ENCODE data around the gene DOC2A. TPM values are rescaled to one million over a fixed set of nuclear protein-coding genes. Genes with fewer than 3 reads are reported as not detected.
A peak's percentile ranks its signal among the peaks of the same experiment; 100 is the strongest.

The DOC2A gene
- total and polyA plus RNA-seq, 9 of the 15 experiments (the other 6 are each of a cell fraction or from before 2014, with no cell fraction given) = 0.03 to 0.38 (median 0.28) TPM; not detected in 1

GRCh38 chr16:29995911-29996765 is 14.7 kb downstream of the DOC2A start, which contains the start of gene INO80E (continued):
- peak; percentile 79 to 87 for TF ChIP-seq MNT (conservative IDR thresholded peaks at IDR 0.05)
- no peak for TF ChIP-seq MGA (IDR thresholded peaks at IDR 0.05)
- peak; percentile 75 to 81 for TF ChIP-seq SIX5 (IDR thresholded peaks at IDR 0.05; ENCODE audit: borderline replicate concordance in 1 of 2, insufficient read depth in 1 of 2, low read depth in 1 of 2, low read length in 2 of 2)
- no peak for TF ChIP-seq ZNF212 (CRISPR knock-in tag; IDR thresholded peaks at IDR 0.05)
- no peak for TF ChIP-seq GATAD2B (IDR thresholded peaks at IDR 0.05; ENCODE audit: borderline replicate concordance)
- TF ChIP-seq ZNF717 (CRISPR knock-in tag; IDR thresholded peaks at IDR 0.05) = no peak
- 0 out of 2 replicates have a peak, but pooled peaks have one; percentile 53 for TF ChIP-seq ZNF584 (CRISPR knock-in tag; IDR thresholded peaks at IDR 0.05; ENCODE audit: low read depth)
- TF ChIP-seq SAP30 (IDR thresholded peaks at IDR 0.05; ENCODE audit: borderline replicate concordance, insufficient read depth, low read depth, low read length, poor library complexity, severe bottlenecking) = no peak
- no peak for TF ChIP-seq SMC3 (conservative IDR thresholded peaks at IDR 0.05; ENCODE audit: insufficient read depth, low read depth, low read length)
- 0 out of 4 replicates have a peak, but pooled peaks of 1 of the 2 experiments have one; percentile 42 for TF ChIP-seq MLLT1 (IDR thresholded peaks at IDR 0.05)
- TF ChIP-seq POLR3A (IDR thresholded peaks at IDR 0.05; ENCODE audit: borderline replicate concordance, extremely low read depth, insufficient read depth, insufficient read length) = no peak
